Astrocyte of the cerebellum (primary cell): Measurements from ENCODE around the gene OR11A1.

ENCODE experiments used
- DNase-seq: peaks from one replicate; pipeline ENCODE4 v3.0.0-alpha.2; 2011; ENCODE audit warnings: low read depth
- H3K4me3 ChIP-seq: 2 replicates; pipeline ENCODE4 v1.5.1; 2011; ENCODE audit warnings: mild to moderate bottlenecking, low read depth, low read length, moderate library complexity
- in situ Hi-C: cut with HindIII; loops from 2 replicates; pipeline ENCODE4 v1.10.0; 2017; ENCODE audit warnings: low sequenced_read_pairs
- TF ChIP-seq, protein P1 (sequence below): IDR thresholded peaks from 2 replicates; pipeline ENCODE4 v1.5.1; 2012; ENCODE audit warnings: low read length, low read depth, moderate library complexity, mild to moderate bottlenecking; ENCODE audit errors: missing control alignments

OR11A1 gene

DNA sequence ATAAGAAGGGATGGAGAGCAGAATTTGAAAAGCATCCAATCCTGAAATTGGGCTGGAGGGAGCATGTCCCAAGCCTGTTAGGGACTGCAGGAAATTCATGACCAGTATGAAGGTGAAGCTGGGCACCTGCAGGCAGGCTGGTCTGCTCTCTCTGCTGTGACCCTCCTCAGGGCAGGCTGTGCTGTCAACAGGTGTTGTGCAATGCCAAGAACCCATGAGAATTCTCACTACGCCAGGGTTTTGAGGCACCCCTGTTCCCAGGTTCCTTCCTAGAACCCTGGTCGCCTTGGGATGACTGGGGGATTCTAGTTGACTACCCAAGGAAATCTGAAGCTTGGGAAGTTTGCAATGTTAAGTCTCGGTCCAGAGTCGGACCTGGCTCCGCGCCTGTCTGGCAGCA, 44.2 kb upstream of the OR11A1 start:
- in situ Hi-C loops = no loop called here
- H3K4me3 ChIP-seq = no peak overlapping the region
- no peak for DNase-seq
- TF ChIP-seq, protein P1, sequence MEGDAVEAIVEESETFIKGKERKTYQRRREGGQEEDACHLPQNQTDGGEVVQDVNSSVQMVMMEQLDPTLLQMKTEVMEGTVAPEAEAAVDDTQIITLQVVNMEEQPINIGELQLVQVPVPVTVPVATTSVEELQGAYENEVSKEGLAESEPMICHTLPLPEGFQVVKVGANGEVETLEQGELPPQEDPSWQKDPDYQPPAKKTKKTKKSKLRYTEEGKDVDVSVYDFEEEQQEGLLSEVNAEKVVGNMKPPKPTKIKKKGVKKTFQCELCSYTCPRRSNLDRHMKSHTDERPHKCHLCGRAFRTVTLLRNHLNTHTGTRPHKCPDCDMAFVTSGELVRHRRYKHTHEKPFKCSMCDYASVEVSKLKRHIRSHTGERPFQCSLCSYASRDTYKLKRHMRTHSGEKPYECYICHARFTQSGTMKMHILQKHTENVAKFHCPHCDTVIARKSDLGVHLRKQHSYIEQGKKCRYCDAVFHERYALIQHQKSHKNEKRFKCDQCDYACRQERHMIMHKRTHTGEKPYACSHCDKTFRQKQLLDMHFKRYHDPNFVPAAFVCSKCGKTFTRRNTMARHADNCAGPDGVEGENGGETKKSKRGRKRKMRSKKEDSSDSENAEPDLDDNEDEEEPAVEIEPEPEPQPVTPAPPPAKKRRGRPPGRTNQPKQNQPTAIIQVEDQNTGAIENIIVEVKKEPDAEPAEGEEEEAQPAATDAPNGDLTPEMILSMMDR = no peak

DNA sequence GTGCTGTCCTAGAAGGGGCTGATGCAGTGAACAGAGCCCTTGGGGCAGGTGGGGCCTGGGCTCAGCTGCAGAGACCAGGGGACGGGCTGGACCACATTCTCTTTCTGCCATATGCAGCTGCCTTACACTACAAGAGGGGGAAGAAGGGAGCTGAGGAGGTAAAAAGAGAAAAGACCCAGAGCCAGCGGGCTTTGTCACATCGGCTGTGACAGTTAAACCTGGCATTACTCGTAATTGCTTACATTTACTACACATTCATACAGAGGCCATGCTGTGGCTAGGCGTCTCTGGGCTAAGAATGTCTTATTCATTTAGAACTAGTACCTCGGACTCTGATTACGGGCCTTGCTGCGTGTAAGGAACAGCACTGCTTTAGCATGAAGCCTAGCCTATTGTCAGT, 43.7 kb upstream of the OR11A1 start:
- in situ Hi-C loops = no loop called here
- TF ChIP-seq, protein P1 = no peak
- H3K4me3 ChIP-seq = no peak overlapping the region

DNA sequence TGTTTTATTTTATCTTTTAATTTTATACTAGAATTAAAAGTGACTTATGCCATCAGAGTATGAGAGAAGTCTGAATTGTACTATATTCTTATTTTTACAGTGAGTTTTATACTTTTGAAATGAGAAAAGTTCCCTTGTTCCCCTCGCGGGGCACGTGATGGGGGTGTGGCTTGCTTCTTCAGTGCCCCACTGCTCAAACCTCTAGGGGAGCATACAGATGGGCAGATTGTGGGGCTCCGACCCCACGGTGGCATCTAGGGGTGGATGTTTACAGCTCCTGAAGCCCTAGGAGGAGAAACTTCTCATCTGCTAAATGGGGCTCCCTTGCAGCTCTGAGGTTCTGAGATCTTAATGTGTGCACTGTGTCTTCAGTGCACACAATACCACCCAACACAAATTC, 42.8 kb upstream of the OR11A1 start:
- no peak for DNase-seq
- H3K4me3 ChIP-seq = no peak overlapping the region
- in situ Hi-C loops = no loop called here
- TF ChIP-seq, protein P1 = no peak

More for the DNA sequence above, 43.7 kb upstream of the OR11A1 start:
- DNase-seq = no peak

DNA sequence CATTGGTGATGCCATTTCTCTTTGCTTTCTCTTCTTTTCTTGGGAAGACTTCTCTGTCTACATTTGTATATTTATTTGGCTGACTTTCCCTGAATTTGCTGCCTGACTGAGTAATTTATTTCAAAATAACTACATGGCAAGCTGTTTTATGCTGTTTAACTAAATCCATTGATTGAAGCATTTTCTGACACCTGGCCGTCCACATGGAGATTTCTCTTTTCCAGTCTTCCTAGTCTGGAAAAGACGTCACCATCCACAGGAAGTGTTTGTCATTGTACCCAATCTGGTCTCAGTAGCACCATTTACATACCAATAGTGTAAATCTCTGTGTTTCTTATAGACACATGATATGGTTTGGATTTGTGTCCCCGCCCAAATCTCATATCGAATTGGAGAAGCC, 40.1 kb upstream of the OR11A1 start:
- in situ Hi-C loops = no loop called here
- H3K4me3 ChIP-seq = no peak overlapping the region
- TF ChIP-seq, protein P1 = no peak
- DNase-seq = no peak

DNA sequence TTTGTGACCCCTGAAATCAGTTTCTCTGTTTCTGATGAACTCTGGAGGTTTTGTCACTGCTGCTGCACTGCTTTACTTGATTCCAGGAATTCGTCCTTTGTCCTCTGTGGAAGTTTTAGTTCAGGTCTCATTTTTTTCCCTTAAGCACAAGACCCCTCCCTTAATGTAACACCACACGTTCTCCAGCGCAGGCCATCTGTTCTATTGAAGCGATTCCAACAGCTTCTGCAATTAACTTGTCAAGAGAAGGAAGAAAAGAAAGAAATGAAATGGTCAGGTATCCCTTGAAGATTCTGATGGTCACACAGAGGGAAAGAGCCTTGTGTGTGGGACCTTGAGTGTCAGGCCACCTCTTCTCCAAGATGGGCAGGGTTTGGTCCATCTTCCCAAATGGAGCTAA, 38.7 kb upstream of the OR11A1 start:
- in situ Hi-C loops = no loop called here
- TF ChIP-seq, protein P1 = no peak
- no peak overlapping the region for H3K4me3 ChIP-seq
- DNase-seq = no peak

DNA sequence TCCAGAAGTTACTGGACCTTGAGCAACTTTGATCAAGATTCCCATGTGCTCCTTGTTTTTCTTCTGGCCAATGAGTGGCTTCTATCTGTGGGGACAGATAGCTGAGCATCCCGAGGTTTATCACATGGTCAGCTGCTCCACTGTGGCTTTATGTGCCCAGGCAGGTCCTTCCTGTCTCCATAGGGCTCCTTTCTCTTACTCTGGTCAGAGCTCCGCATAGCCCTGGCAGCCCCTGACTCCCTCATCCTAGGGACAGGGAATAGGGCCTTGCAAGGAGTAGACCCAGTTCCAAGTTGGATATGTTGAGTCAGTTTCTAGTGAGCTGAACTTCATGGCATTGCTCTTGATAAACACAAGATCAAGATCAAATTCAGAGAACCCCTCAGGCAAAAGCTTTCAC, 37.3 kb upstream of the OR11A1 start:
- TF ChIP-seq, protein P1 = no peak
- H3K4me3 ChIP-seq = no peak overlapping the region
- in situ Hi-C loops = loop anchor here (5.0 kb wide), 1 partner anchor 62 kb away; no protein-coding TSS in a partner anchor
- no peak for DNase-seq

DNA sequence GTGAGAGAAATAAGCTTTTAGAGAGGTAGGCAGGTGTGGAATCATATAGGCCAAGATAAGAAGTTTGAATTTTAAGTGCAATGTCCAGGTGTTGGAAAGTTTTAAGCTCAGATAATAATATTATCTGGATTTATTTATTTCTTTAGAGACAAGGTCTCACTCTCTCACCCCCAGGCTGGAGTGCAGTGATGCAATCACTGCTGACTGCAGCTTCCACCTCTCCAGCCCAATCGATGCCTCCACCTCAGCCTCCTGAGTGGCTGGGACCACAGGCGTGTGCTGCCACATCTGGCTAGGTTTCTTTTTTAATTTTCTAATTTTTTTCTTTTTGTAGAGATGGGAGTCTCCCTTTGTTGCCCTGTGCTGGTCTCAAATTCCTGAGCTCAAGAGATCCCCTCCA, 36.4 kb upstream of the OR11A1 start:
- TF ChIP-seq, protein P1 = no peak
- DNase-seq = no peak
- no peak overlapping the region for H3K4me3 ChIP-seq
- in situ Hi-C loops = loop anchor here (5.0 kb wide), 1 partner anchor 61 kb away; no protein-coding TSS in a partner anchor
